Measurements from ENCODE around the gene CUL5. TPM values are rescaled to one million over a fixed set of nuclear protein-coding genes. Genes with fewer than 3 reads are reported as not detected.
A peak's percentile ranks its signal among the peaks of the same experiment; 100 is the strongest.
"Not testable (repeated sequence)": the region's sequence is repeated elsewhere in the genome, so short reads cannot be mapped to it uniquely, and the experiment has no call there.

Gene CUL5
- polyA plus RNA-seq, 6 donors from 2014 or later: 44.6 to 68.5 (median 52.7) TPM

- no peak for DNase-seq
- Mint-ChIP-seq H3K4me1 (peaks cover 0 to 5% (median 0%) of the 10 kb centered on the region in 3 donors), H3K36me3 (peaks cover 6 to 15% of the 10 kb centered on the region in 2 donors), H3K4me3 (no peak overlapping the region), H3K27me3 (no peaks in the 10 kb centered on the region), H3K9me3 (no peaks in the 10 kb centered on the region), H3K27ac (no peak overlapping the region)
- ATAC-seq (ENCODE audit: low read depth in 2 of 2): no peak
Observed at GRCh38 chr11:108097179-108097578, 88.5 kb downstream of the CUL5 start.

- peak overlapping the region in 1 of 6 donors; percentile 16 for H3K27ac Mint-ChIP-seq
Observed at GRCh38 chr11:108101090-108101775, 92.5 kb downstream of the CUL5 start.

DNA sequence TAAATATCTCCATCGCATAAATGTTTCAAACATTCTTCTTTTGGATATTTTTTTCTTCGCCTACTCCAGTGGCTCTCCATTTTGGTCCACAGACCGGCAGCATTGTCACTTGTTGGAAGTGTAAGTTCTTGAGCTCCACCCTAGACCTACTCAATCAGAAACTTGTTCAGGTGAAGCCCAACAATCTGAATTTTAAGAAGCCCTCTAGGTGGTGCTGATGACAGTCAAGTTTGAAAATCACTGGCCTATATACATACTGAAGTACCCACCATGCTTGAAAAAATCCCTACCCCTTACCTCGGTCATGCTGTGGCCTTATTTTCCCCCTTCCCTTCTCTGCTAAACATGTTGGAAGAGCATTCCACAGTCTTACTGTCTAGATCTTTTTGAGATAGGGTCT is 102.4 kb downstream of the CUL5 start:
- H3K4me3 Mint-ChIP-seq: no peak overlapping the region
- H3K36me3 Mint-ChIP-seq: no peaks in the 10 kb centered on the region
- H3K4me1 Mint-ChIP-seq: no peaks in the 10 kb centered on the region
- H3K27me3 Mint-ChIP-seq: no peaks in the 10 kb centered on the region
- ATAC-seq (ENCODE audit: low read depth in 2 of 2): peak in 1 of 2 donors; percentile 28
- H3K27ac Mint-ChIP-seq: peak overlapping the region in 3 of 6 donors; percentile 7 to 21 (median 16)
- no peak for DNase-seq
- no peaks in the 10 kb centered on the region for H3K9me3 Mint-ChIP-seq

More at GRCh38 chr11:108101090-108101775, 92.5 kb downstream of the CUL5 start:
- DNase-seq (no peak), ATAC-seq (ENCODE audit: low read depth in 2 of 2) (no peak)
- peaks cover 0 to 15% of the 10 kb centered on the region in 2 donors for H3K36me3 Mint-ChIP-seq
- H3K4me3 Mint-ChIP-seq: no peak overlapping the region
- H3K9me3 Mint-ChIP-seq: no peaks in the 10 kb centered on the region
- peaks cover 0 to 5% (median 0%) of the 10 kb centered on the region in 3 donors for H3K4me1 Mint-ChIP-seq
- H3K27me3 Mint-ChIP-seq: no peaks in the 10 kb centered on the region

GRCh38 chr11:108112057-108112456 is 103.4 kb downstream of the CUL5 start:
- Mint-ChIP-seq H3K9me3 (no peaks in the 10 kb centered on the region), H3K4me3 (no peak overlapping the region), H3K27me3 (no peaks in the 10 kb centered on the region), H3K36me3 (no peaks in the 10 kb centered on the region), H3K4me1 (no peaks in the 10 kb centered on the region), H3K27ac (peak overlapping the region in 2 of 6 donors; percentile 12 to 45)
- ATAC-seq (ENCODE audit: low read depth in 2 of 2) (no peak), DNase-seq (no peak)

DNA sequence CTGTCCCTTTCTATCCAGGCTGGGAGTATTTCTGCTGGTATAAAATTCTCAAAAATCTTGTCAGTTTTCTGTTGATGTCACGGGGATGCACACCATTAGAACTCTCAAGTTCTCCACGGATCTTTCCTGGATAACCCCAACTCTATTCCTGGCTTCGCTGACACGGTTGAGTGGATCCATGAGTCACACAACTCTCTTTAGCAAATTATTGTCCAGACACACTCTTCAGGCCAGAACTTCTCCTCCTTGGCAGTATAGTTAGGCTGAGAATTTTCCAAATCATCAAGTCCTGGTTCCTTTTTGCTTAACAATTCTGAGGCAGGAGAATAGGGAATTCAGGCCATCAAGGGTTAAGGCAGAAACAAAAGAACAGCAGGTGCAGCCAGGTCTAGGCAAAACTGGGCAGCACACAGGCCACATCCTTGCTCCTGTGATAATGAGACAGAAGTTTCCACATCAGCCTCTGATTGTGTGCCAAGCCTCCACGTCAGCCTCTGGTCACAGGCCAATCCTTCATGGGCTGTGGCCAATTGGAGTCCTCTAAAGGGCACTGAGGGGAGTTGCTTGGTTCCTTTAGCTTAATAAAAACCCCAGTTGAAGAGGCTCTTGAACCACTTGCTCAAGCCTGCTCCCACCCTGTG is 106.9 kb downstream of the CUL5 start:
- ATAC-seq (ENCODE audit: low read depth in 2 of 2) (no peak), DNase-seq (no peak)
- no peak overlapping the region for H3K4me3 Mint-ChIP-seq
- H3K27me3 Mint-ChIP-seq: no peaks in the 10 kb centered on the region
- no peaks in the 10 kb centered on the region for H3K9me3 Mint-ChIP-seq
- H3K36me3 Mint-ChIP-seq: no peaks in the 10 kb centered on the region
- H3K4me1 Mint-ChIP-seq: no peaks in the 10 kb centered on the region
- peak overlapping the region in 4 of 6 donors; percentile 24 to 65 (median 40) for H3K27ac Mint-ChIP-seq

DNA sequence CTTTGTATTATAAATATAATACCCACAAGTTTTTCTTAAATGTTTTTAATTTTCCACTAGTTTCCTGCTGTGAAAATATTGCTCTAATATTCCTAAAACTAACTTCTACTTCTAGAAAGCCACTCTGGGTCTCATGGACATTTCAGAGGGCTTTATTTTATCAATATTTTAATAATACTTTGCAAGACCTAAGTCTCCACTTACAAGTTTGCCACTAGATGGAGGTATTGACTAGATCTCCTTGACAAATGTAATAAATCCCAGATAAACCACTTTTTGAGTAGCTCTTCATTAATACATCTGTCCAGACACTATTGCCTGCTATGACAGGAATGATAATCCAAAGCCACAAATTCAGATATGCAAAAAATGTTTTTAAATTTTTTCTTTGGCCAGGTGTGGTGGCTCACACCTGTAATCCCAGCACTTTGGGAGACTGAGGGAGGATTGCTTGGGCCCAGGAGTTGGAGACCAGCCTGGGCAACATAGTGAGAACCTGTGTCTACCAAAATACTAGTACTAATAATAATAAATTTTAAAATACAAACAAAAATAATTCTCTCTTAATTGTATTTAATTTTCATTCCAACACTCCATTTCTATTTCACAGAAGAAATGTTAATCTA is 109.2 kb downstream of the CUL5 start:
- no peaks in the 10 kb centered on the region for H3K27me3 Mint-ChIP-seq
- DNase-seq (peak; percentile 12), ATAC-seq (ENCODE audit: low read depth in 2 of 2) (no peak)
- H3K36me3 Mint-ChIP-seq: no peaks in the 10 kb centered on the region
- no peaks in the 10 kb centered on the region for H3K9me3 Mint-ChIP-seq
- H3K4me3 Mint-ChIP-seq: peak overlapping the region in 1 of 8 donors; percentile 69
- H3K27ac Mint-ChIP-seq: no peak overlapping the region
- peaks cover 11 to 19% (median 14%) of the 10 kb centered on the region in 3 donors for H3K4me1 Mint-ChIP-seq

DNA sequence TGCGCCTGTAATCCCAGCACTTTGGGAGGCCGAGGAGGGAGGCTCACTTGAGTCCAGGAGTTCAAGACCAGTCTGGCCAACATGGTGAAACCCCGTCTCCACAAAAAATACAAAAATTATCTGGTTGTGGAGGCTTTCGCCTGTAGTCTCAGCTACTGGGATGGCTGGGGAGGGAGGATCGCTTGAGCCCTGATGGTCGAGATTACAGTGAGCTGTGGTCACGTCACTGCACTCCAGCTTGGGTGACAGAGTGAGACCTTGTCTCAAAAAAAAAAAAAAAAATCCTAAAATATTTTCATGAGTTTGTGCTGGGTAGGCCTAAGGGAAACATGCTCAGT is 112.2 kb downstream of the CUL5 start:
- not testable (repeated sequence) for H3K36me3 Mint-ChIP-seq, H3K27me3 Mint-ChIP-seq, H3K9me3 Mint-ChIP-seq, DNase-seq
- peak overlapping the region in 4 of 6 donors; percentile 9 to 86 (median 27) for H3K27ac Mint-ChIP-seq
- peaks cover 28 to 33% (median 32%) of the 10 kb centered on the region in 3 donors for H3K4me1 Mint-ChIP-seq
- peak in 1 of 2 donors; percentile 1 for ATAC-seq (ENCODE audit: low read depth in 2 of 2)
- H3K4me3 Mint-ChIP-seq: peak overlapping the region; percentile 89 to 97 (median 95)

- Mint-ChIP-seq H3K36me3 (peaks cover 4 to 6% of the 10 kb centered on the region in 2 donors), H3K4me1 (peaks cover 33 to 39% (median 37%) of the 10 kb centered on the region in 3 donors), H3K27ac (peak within 1 kb of the TSS; percentile 23 to 95 (median 88)), H3K4me3 (peak within 1 kb of the TSS; percentile 89 to 97 (median 95)), H3K27me3 (no peaks in the 10 kb centered on the region), H3K9me3 (no peaks in the 10 kb centered on the region)
- peak; percentile 98 to 99 for ATAC-seq (ENCODE audit: low read depth in 2 of 2)
- peak; percentile 94 for DNase-seq
Observed at GRCh38 chr11:108121274-108122155, 112.8 kb downstream of the CUL5 start, which contains the start of gene ACAT1. ACAT1 (plus strand) TSS chr11:108121567; CDS start chr11:108121607, 40 bp downstream.

DNA sequence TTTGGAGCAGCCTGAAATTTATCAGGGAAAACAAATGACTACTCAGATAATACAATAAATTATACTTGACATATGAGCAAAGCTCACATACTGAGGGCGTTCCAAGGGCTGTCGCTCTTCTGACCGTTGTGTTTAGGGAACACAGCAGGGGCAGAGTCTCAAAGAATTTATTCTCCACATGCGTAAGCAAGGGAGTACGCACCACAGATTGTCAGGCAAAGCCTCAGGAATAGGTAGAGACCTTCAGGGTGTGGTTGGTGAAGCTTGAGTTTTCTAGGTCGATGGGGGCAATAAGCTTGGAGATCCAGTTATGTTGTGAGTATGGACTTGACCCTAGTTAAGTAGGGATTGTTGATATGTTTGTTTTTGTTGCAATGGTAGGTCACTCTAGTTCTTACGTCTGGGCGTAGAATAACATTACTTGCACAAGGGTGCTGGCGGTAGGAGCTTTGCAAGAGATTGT is 113.5 kb downstream of the CUL5 start:
- Mint-ChIP-seq H3K4me3 (peak overlapping the region; percentile 89 to 97 (median 95)), H3K27ac (peak overlapping the region; percentile 23 to 95 (median 88)), H3K27me3 (no peaks in the 10 kb centered on the region), H3K9me3 (no peaks in the 10 kb centered on the region), H3K4me1 (peaks cover 34 to 42% (median 38%) of the 10 kb centered on the region in 3 donors), H3K36me3 (peaks cover 4 to 6% of the 10 kb centered on the region in 2 donors)
- no peak for ATAC-seq (ENCODE audit: low read depth in 2 of 2)
- no peak for DNase-seq

DNA sequence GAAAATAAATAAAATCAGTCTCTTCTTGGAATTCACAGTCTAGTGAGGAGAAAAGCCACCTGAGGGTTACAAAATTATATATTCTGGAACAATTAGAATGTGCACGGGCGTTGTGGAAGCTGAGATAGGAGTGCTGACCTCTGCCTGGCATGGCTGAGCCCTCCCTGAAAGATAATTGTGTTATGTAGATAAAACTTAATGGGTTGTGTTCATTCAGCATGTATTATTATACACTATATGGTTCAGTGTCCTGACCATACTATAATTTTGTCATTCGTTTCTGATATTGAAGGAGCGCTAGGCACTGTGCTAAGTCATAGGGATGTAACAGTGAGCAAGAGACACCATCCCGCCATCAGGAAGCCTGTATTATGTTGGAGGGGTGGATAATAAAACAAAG is 116.4 kb downstream of the CUL5 start:
- H3K4me1 Mint-ChIP-seq: peaks cover 34 to 49% (median 38%) of the 10 kb centered on the region in 3 donors
- H3K36me3 Mint-ChIP-seq: peaks cover 6 to 8% of the 10 kb centered on the region in 2 donors
- H3K27me3 Mint-ChIP-seq: no peaks in the 10 kb centered on the region
- no peak for ATAC-seq (ENCODE audit: low read depth in 2 of 2)
- H3K4me3 Mint-ChIP-seq: no peak overlapping the region
- H3K27ac Mint-ChIP-seq: peak overlapping the region in 3 of 6 donors; percentile 27 to 70 (median 50)
- no peak for DNase-seq
- no peaks in the 10 kb centered on the region for H3K9me3 Mint-ChIP-seq

GRCh38 chr11:108128772-108129171 is 120.1 kb downstream of the CUL5 start:
- ATAC-seq (ENCODE audit: low read depth in 2 of 2) (no peak), DNase-seq (no peak)
- H3K4me1 Mint-ChIP-seq: peaks cover 17 to 27% (median 18%) of the 10 kb centered on the region in 3 donors
- no peak overlapping the region for H3K4me3 Mint-ChIP-seq
- H3K36me3 Mint-ChIP-seq: peaks cover 6 to 10% of the 10 kb centered on the region in 2 donors
- peak overlapping the region in 3 of 6 donors; percentile 12 to 51 (median 18) for H3K27ac Mint-ChIP-seq
- no peaks in the 10 kb centered on the region for H3K27me3 Mint-ChIP-seq
- H3K9me3 Mint-ChIP-seq: no peaks in the 10 kb centered on the region

DNA sequence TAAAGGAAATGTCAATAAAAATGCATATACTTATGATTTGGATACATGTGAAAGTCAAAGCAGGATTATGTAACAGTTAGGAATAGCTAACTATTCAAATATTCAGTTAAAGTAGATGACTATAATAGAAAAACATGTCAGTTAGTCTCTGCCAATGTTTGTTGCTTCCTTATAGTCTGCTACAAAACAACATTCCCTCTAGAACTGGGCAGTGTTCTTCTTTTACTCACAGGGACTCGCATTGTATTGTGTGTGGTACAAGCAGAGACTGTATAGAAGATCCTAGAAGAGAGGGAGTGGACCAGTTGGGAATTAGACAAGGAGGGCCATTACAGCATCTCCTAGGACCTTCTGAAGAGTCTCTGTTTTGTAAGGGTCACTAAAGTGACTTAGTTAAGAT is 123.3 kb downstream of the CUL5 start:
- H3K9me3 Mint-ChIP-seq: no peaks in the 10 kb centered on the region
- peaks cover 3 to 7% of the 10 kb centered on the region in 2 donors for H3K36me3 Mint-ChIP-seq
- DNase-seq: no peak
- H3K4me1 Mint-ChIP-seq: peaks cover 0 to 6% (median 0%) of the 10 kb centered on the region in 3 donors
- H3K27ac Mint-ChIP-seq: no peak overlapping the region
- H3K27me3 Mint-ChIP-seq: no peaks in the 10 kb centered on the region
- ATAC-seq (ENCODE audit: low read depth in 2 of 2): no peak
- H3K4me3 Mint-ChIP-seq: no peak overlapping the region
